GM12878 (cell line): ENCODE measurements around the gene HMGB4. TPM values are rescaled to one million over a fixed set of nuclear protein-coding genes. Genes with fewer than 3 reads are reported as not detected.

Source experiments
- ATAC-seq: fragments of 200-7000 bp; cut with Tn5 transposase; 3 replicates; pipeline ENCODE4 v1.9.1; 2020; ENCODE audit warnings: mild to moderate bottlenecking, moderate library complexity
- BruUV-seq: library from RNA; stranded (reverse); fragments of 400-500 nt; replicated peaks from 2 replicates; lab custom pipeline; 2021; lab: Mats Ljungman, UMichigan
- CTCF ChIA-PET: fragments of 300-600 bp; sonication (Branson Sonifier 250); formaldehyde crosslinking; extraction: SDS; loops from one replicate; lab custom pipeline; 2021; ENCODE audit warnings: inconsistent platforms; lab: Yijun Ruan, JAX
- POLR2A ChIA-PET: fragments of 350-600 bp; formaldehyde crosslinking; extraction: SDS; loops from one replicate; lab custom pipeline; 2021; ENCODE audit warnings: inconsistent platforms; lab: Charles Lee
- RAD21 ChIA-PET: fragments of 300-600 bp; sonication (Branson Sonifier 250); formaldehyde crosslinking; loops from one replicate; lab custom pipeline; 2023; ENCODE audit warnings: antibody characterized with exemption; ENCODE audit not compliant: unreplicated experiment; lab: Charles Lee
- SMC1A ChIA-PET: fragments of 300-600 bp; sonication (Branson Sonifier 250); formaldehyde crosslinking; loops from one replicate; lab custom pipeline; 2023; ENCODE audit not compliant: unreplicated experiment, uncharacterized antibody; lab: Charles Lee
- DNase-seq: peaks from one replicate; pipeline ENCODE4 v3.0.0-alpha.2; 2011; ENCODE audit warnings: low read depth, low spot score
- FAIRE-seq: peaks from 3 replicates; lab custom pipeline; 2011; peaks lifted over from hg19 to GRCh38; lab: Jason Lieb, UNC
- H2AFZ ChIP-seq: 2 replicates; pipeline ENCODE4 v1.6.0; 2011; ENCODE audit warnings: low read depth, low read length, control low read depth; ENCODE audit not compliant: control insufficient read depth
- H3K27ac ChIP-seq: 2 replicates; pipeline ENCODE4 v1.5.1; 2011; ENCODE audit warnings: control low read depth; ENCODE audit not compliant: control insufficient read depth, insufficient read depth
- H3K27me3 ChIP-seq, 2 experiments: replicated peaks in 1 of 2; 2 replicates each; pipeline versions ENCODE4 v1.6.0 to v1.6.1; 2011; ENCODE audit warnings: low read length in 1 of 2; ENCODE audit not compliant: control insufficient read depth in 2 of 2, insufficient read depth in 2 of 2
- H3K36me3 ChIP-seq, 2 experiments: 2 replicates each; pipeline ENCODE4 v1.5.1; 2011; ENCODE audit warnings: low read length in 1 of 2; ENCODE audit not compliant: control insufficient read depth in 2 of 2, insufficient read depth in 2 of 2
- H3K4me1 ChIP-seq: 2 replicates; pipeline ENCODE4 v1.6.1; 2011; ENCODE audit warnings: mild to moderate bottlenecking, low read length, moderate library complexity, mixed read lengths; ENCODE audit not compliant: control insufficient read depth, insufficient read depth
- H3K4me2 ChIP-seq: 2 replicates; pipeline ENCODE4 v1.6.0; 2011; ENCODE audit warnings: control low read depth; ENCODE audit not compliant: control insufficient read depth, insufficient read depth
- H3K4me3 ChIP-seq: fragments of 200-600 bp; sonication (generic); 2 replicates; pipeline ENCODE4 v1.5.1; 2016
- H3K79me2 ChIP-seq: 2 replicates; pipeline ENCODE4 v1.6.0; 2011; ENCODE audit warnings: low read length; ENCODE audit not compliant: control insufficient read depth, insufficient read depth
- H3K9ac ChIP-seq: 2 replicates; pipeline ENCODE4 v1.8.0; 2011; ENCODE audit warnings: low read length, control low read depth, mixed read lengths; ENCODE audit not compliant: control insufficient read depth, insufficient read depth
- H3K9me3 ChIP-seq: replicated peaks from 3 replicates; pipeline ENCODE4 v1.5.1; 2011; ENCODE audit warnings: mild to moderate bottlenecking, low read length; ENCODE audit not compliant: control insufficient read depth, insufficient read depth
- H4K20me1 ChIP-seq: 2 replicates; pipeline ENCODE4 v1.6.0; 2011; ENCODE audit not compliant: control insufficient read depth, insufficient read depth
- BHLHE40 ChIP-seq, 2 experiments: fragments of 450-650 bp in 1 of 2; IDR thresholded peaks; 2 replicates each; pipeline ENCODE4 v1.6.1; 2011 to 2017; ENCODE audit warnings: low read depth in 2 of 2, borderline replicate concordance in 1 of 2, improper control_type of control experiment in 1 of 2, low read length in 1 of 2, mild to moderate bottlenecking in 1 of 2
- MXI1 ChIP-seq: fragments of 150-350 bp; IDR thresholded peaks from 2 replicates; pipeline ENCODE4 v1.6.1; 2011; ENCODE audit warnings: low read depth, mild to moderate bottlenecking, inconsistent platforms, low read length, improper control_type of control experiment
- NFIC ChIP-seq: IDR thresholded peaks from 2 replicates; pipeline ENCODE4 v1.6.1; 2012; ENCODE audit warnings: low read depth, mild to moderate bottlenecking, inconsistent platforms, low read length, moderate library complexity
- RELB ChIP-seq: fragments of 450-650 bp; IDR thresholded peaks from 2 replicates; pipeline ENCODE4 v1.6.1; 2017; ENCODE audit warnings: low read depth, mild to moderate bottlenecking, moderate library complexity
- SKIL ChIP-seq: fragments of 450-650 bp; IDR thresholded peaks from 2 replicates; pipeline ENCODE4 v1.6.1; 2017; ENCODE audit warnings: mild to moderate bottlenecking, low read depth, inconsistent platforms; ENCODE audit not compliant: poor library complexity, severe bottlenecking
- WGBS: methylation state at CpG from one replicate; pipeline ENCODE4 v1.1.6; 2016; ENCODE audit warnings: low lambda C conversion rate; ENCODE audit not compliant: insufficient replicate concordance, insufficient coverage; ENCODE audit errors: missing lambda C conversion rate; 5-methylcytosine and 5-hydroxymethylcytosine counted together
- in situ Hi-C: fragments of 300-500 bp; cut with MboI; formaldehyde crosslinking; loops from 9 replicates; pipeline ENCODE4 v1.14.3; 2018; ENCODE audit warnings: mixed read lengths
- intact Hi-C: fragments of 100-400 bp; cut with micrococcal nuclease; formaldehyde crosslinking; loops from one replicate; pipeline ENCODE4 v1.14.2; 2022; ENCODE audit not compliant: unreplicated experiment
- polyA plus RNA-seq, 11 experiments: library from polyadenylated mRNA; depleted of rRNA in 4 of 11; unstranded in 6 of 11; stranded (reverse) in 5 of 11; fragments of >200 nt; fragmentation: Nextera tagmentation in 4 of 11; fragmentation: Illumina TruSeq in 1 of 11; extraction: Ambion mirVana in 4 of 11; extraction: Trizol in 1 of 11; gene quantifications; 1 replicate in 1 of 11; 2 replicates in 10 of 11; pipeline versions ENCODE4 v1.2.1 to v1.2.3, GENCODE V29; 2011 to 2016; ENCODE audit warnings: inconsistent platforms in 2 of 11, missing spikeins in 2 of 11, low read depth in 1 of 11
- total RNA-seq, 4 experiments: library from RNA; depleted of rRNA in 3 of 4; stranded (reverse); fragments of >200 nt in 3 of 4; fragmentation: Illumina TruSeq in 1 of 4; extraction: Trizol in 1 of 4; gene quantifications; 2 replicates each; pipeline versions ENCODE4 v1.2.1 to v1.2.3, GENCODE V29; 2013 to 2021

HMGB4 gene
- total and polyA plus RNA-seq, 10 of the 15 experiments (the other 5 are each of a cell fraction or from before 2014, with no cell fraction given): not detected

- intact Hi-C loops (no loop called here), in situ Hi-C loops (no loop called here)
- Histone ChIP-seq H3K4me3 (no peak overlapping the region), H3K27me3 (no peaks in the 10 kb centered on the region; a peak in 2 of 4 replicates), H4K20me1 (no peaks in the 10 kb centered on the region; the same call in 1 of the 2 replicates), H3K27ac (no peak overlapping the region), H3K9me3 (no peaks in the 10 kb centered on the region), H3K79me2 (no peaks in the 10 kb centered on the region), H3K4me1 (no peaks in the 10 kb centered on the region), H3K36me3 (no peaks in the 10 kb centered on the region), H3K4me2 (no peak overlapping the region), H2AFZ (no peak overlapping the region), H3K9ac (no peak overlapping the region)
- FAIRE-seq (no peak), ATAC-seq (no peak), DNase-seq (no peak)
- BruUV-seq: no TSS peak
- ChIA-PET SMC1A (no interaction called here), RAD21 (no interaction called here), CTCF (no interaction called here), POLR2A (no interaction called here)
- TF ChIP-seq MXI1 (no peak), BHLHE40 (IDR thresholded peaks at IDR 0.05; ENCODE audit: borderline replicate concordance in 1 of 2, low read depth in 2 of 2, low read length in 1 of 2) (no peak)
- WGBS: 0% methylated on average over 1 of the region's 1 CpG
Measured at GRCh38 chr1:33850481-33850880, 13.4 kb upstream of the HMGB4 start.

GRCh38 chr1:33852711-33853110, 11.2 kb upstream of the HMGB4 start:
- ChIA-PET RAD21 (no interaction called here), CTCF (no interaction called here), POLR2A (no interaction called here), SMC1A (no interaction called here)
- Histone ChIP-seq H4K20me1 (no peaks in the 10 kb centered on the region; the same call in 1 of the 2 replicates), H3K79me2 (no peaks in the 10 kb centered on the region), H3K9me3 (no peaks in the 10 kb centered on the region), H3K27ac (no peak overlapping the region), H3K4me2 (no peak overlapping the region), H3K9ac (no peak overlapping the region), H2AFZ (no peak overlapping the region), H3K4me1 (no peaks in the 10 kb centered on the region), H3K36me3 (no peaks in the 10 kb centered on the region), H3K27me3 (no peaks in the 10 kb centered on the region; a peak in 2 of 4 replicates), H3K4me3 (no peak overlapping the region)
- no TSS peak for BruUV-seq
- TF ChIP-seq NFIC (no peak), SKIL (no peak), RELB (no peak)
- intact Hi-C loops (no loop called here), in situ Hi-C loops (no loop called here)
- no peak for ATAC-seq
- no peak for DNase-seq
- no peak for FAIRE-seq
